Right atrium auricular region (tissue), 2 donors: ENCODE measurements around the gene LCE3A. TPM values are rescaled to one million over a fixed set of nuclear protein-coding genes. Genes with fewer than 3 reads are reported as not detected.
"Not testable (repeated sequence)": the region's sequence is repeated elsewhere in the genome, so short reads cannot be mapped to it uniquely, and the experiment has no call there.

ENCODE experiments used
- DNase-seq: peaks from one replicate; pipeline ENCODE4 v3.0.0-alpha.2; 2019; ENCODE audit warnings: low spot score
- H3K27ac ChIP-seq, 2 donors: fragments of 200-600 bp; sonication (generic); 1 replicate in 1 of 2; 2 replicates in 1 of 2; pipeline ENCODE4 v1.5.1; 2016 to 2019
- H3K27me3 ChIP-seq, 2 donors: fragments of 200-600 bp; sonication (generic); one replicate each; pipeline versions ENCODE4 v1.5.1 to v1.6.0; 2017 to 2019
- H3K36me3 ChIP-seq: fragments of 200-600 bp; sonication (generic); one replicate; pipeline ENCODE4 v1.5.1; 2016
- H3K4me1 ChIP-seq, 2 donors: fragments of 200-600 bp; sonication (generic); one replicate each; pipeline versions ENCODE4 v1.5.1 to v1.6.0; 2017 to 2019
- H3K4me3 ChIP-seq, 2 donors: fragments of 200-600 bp; sonication (generic); 1 replicate in 1 of 2; 2 replicates in 1 of 2; pipeline ENCODE4 v1.5.1; 2017 to 2019; ENCODE audit warnings: mild to moderate bottlenecking in 1 of 2, moderate library complexity in 1 of 2
- H3K9me3 ChIP-seq, 2 donors: fragments of 200-600 bp; sonication (generic); one replicate each; pipeline ENCODE4 v1.5.1; 2019
- total RNA-seq, 2 donors: library from RNA; depleted of rRNA; stranded (reverse); fragments of >200 nt; gene quantifications; one replicate each; pipeline ENCODE4 v1.1.0, GENCODE V29; 2016
- TF ChIP-seq, protein P1 (sequence below), 2 donors: fragments of 200-600 bp; sonication (generic); IDR thresholded peaks; one replicate each; pipeline ENCODE4 v1.5.1; 2019; ENCODE audit warnings: antibody characterized with exemption in 2 of 2

Gene LCE3A, protein sequence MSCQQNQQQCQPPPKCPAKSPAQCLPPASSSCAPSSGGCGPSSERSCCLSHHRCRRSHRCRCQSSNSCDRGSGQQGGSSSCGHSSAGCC
- total RNA-seq, result not detected

DNA sequence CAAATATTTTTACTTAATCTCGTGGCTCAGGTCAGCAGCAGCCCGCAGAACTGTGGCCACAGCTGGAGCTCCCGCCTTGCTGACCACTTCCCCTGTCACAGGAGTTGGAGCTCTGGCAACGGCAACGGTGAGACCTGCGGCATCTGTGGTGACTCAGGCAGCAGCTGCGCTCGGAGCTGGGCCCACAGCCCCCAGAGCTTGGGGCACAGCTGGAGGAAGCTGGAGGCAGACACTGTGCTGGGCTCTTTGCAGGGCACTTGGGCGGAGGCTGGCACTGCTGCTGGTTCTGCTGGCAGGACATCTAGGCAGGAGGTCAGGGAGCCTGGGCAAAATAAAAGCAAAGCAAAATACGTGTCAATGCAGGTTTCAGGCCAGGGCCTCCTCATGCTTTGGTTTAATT lies at the start of gene LCE3A:
Gene LCE3A (minus strand): TSS at position 301 of the 400 bp plus-strand sequence. CDS start 0 bp downstream, at position 301.
- no peak within 1 kb of the TSS for H3K27ac ChIP-seq
- no peak for DNase-seq
- TF ChIP-seq, protein P1, sequence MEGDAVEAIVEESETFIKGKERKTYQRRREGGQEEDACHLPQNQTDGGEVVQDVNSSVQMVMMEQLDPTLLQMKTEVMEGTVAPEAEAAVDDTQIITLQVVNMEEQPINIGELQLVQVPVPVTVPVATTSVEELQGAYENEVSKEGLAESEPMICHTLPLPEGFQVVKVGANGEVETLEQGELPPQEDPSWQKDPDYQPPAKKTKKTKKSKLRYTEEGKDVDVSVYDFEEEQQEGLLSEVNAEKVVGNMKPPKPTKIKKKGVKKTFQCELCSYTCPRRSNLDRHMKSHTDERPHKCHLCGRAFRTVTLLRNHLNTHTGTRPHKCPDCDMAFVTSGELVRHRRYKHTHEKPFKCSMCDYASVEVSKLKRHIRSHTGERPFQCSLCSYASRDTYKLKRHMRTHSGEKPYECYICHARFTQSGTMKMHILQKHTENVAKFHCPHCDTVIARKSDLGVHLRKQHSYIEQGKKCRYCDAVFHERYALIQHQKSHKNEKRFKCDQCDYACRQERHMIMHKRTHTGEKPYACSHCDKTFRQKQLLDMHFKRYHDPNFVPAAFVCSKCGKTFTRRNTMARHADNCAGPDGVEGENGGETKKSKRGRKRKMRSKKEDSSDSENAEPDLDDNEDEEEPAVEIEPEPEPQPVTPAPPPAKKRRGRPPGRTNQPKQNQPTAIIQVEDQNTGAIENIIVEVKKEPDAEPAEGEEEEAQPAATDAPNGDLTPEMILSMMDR (IDR thresholded peaks at IDR 0.05), result no peak
- no peak within 1 kb of the TSS for H3K4me3 ChIP-seq
- no peaks in the 10 kb centered on the region for H3K27me3 ChIP-seq
- H3K9me3 ChIP-seq, result peaks cover 0 to 19% of the 10 kb centered on the region in 2 donors
- no peaks in the 10 kb centered on the region for H3K36me3 ChIP-seq
- no peaks in the 10 kb centered on the region for H3K4me1 ChIP-seq

DNA sequence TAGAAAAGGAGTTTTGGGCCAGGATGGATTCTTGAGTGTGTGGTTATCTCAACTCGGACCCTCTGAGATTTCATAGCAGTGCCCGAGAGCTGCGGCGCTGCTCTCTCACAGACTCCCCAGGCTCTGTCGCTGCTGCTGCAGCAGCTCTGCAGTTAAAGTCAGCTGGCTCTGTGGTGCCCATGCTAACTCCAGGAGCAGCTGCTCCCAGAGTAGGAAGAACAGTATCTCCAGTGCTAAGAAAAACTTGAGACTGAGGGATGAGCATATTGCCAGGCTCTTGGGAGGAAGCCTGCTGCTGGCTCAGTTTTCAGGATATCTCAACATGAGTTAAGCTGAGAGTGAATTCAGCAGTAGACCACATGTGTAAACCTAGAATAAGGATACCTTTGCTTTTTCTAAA lies 44.7 kb upstream of the LCE3A start:
- TF ChIP-seq, protein P1 (IDR thresholded peaks at IDR 0.05), result no peak
- no peak for DNase-seq

DNA sequence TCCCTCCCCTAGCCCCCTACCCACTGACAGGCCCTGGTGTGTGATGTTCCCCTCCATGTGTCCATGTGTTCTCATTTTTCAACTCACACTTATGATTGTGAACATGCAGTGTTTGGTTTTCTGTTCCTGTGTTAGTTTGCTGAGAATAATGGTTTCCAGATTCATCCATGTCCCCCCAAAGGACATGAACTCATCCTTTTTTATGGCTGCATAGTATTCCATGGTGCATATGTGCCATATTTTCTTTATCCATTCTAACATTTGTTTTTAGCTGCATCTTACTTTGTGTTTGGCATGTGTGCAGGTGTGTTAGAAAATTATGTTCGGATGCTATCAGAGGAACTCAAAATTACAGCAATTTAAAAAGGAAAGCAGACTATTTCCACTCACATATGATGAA lies 43.3 kb upstream of the LCE3A start:
- H3K36me3 ChIP-seq, H3K9me3 ChIP-seq, H3K27me3 ChIP-seq, H3K4me1 ChIP-seq, H3K4me3 ChIP-seq, DNase-seq, H3K27ac ChIP-seq: not testable (repeated sequence)

More for the DNA sequence above, 44.7 kb upstream of the LCE3A start:
- H3K4me1 ChIP-seq, result no peaks in the 10 kb centered on the region
- H3K4me3 ChIP-seq, result no peak overlapping the region
- H3K27me3 ChIP-seq, result no peaks in the 10 kb centered on the region
- no peaks in the 10 kb centered on the region for H3K9me3 ChIP-seq
- no peak overlapping the region for H3K27ac ChIP-seq
- no peaks in the 10 kb centered on the region for H3K36me3 ChIP-seq

DNA sequence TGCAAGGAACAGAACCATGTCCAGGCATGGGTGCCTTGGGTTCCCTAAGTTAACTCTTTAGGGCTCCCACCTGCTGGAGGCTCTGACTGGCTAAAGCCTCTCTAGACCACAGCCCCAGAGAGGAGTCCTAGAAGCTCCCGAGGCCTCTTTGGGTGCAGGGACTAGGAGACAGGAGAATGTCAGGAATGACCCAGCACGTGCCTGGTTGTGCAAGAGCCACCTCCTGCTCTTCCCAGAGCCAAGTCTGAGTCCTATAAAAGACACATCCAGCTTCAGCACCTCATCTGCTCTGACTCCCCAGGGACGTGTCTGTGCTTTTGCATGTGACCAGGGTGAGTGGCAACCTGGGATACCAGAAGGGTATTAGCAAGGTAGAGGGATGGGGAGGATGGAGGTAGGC lies 40.2 kb upstream of the LCE3A start, which contains the start of gene LCE2D:
Gene LCE2D (plus strand): TSS at position 283 of the 400 bp plus-strand sequence. CDS start 726 bp downstream, outside the sequence.
- Histone ChIP-seq H3K4me1 (no peaks in the 10 kb centered on the region), H3K27me3 (no peaks in the 10 kb centered on the region), H3K36me3 (no peaks in the 10 kb centered on the region), H3K9me3 (no peaks in the 10 kb centered on the region), H3K4me3 (no peak within 1 kb of the TSS), H3K27ac (no peak within 1 kb of the TSS)
- no peak for DNase-seq
- TF ChIP-seq, protein P1 (IDR thresholded peaks at IDR 0.05), result no peak

DNA sequence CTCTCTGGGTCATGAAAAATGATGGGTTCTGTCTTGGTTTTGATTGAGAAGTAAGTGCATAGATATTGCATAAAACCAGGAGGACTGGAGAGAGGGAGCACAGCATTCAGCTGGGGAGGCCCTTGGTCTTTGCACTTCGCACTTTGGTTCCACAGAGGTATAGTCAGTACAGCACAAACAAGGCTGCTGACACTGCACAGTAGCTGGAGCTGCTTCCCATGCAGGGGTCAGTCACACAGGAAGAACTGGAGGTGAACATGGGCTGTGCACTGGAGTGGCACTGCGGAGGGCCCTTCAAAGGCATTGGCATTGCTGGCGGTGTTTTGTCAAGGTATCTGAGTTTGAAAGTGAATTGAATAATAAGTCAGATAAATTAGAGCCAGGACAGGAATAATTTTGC lies 35.7 kb upstream of the LCE3A start:
- TF ChIP-seq, protein P1 (IDR thresholded peaks at IDR 0.05), result no peak
- no peaks in the 10 kb centered on the region for H3K9me3 ChIP-seq

DNA sequence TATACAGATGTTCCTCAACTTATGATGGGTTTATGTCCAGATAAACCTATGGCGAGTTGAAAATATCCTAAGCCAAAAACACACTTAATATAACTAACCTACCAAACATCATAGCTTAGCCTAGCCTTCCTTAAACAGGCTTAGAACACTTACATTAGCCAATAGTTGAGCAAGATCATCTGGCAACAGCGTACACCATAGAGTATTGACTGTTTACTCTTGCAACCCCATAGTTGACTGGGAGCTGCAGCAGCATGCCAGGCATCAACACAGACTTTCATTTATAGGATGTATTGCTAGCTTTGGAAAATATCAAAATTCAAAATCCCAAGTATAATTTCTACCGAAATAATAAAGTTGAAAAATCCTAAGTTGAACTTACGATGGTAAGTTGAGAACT lies 34.8 kb upstream of the LCE3A start:
- Histone ChIP-seq H3K4me1 (no peaks in the 10 kb centered on the region), H3K27ac (no peak overlapping the region), H3K36me3 (no peaks in the 10 kb centered on the region), H3K9me3 (no peaks in the 10 kb centered on the region), H3K27me3 (no peaks in the 10 kb centered on the region), H3K4me3 (no peak overlapping the region)
- no peak for DNase-seq
- TF ChIP-seq, protein P1 (IDR thresholded peaks at IDR 0.05), result no peak

More for the DNA sequence above, 35.7 kb upstream of the LCE3A start:
- Histone ChIP-seq H3K4me1 (no peaks in the 10 kb centered on the region), H3K27ac (no peak overlapping the region), H3K36me3 (no peaks in the 10 kb centered on the region), H3K27me3 (no peaks in the 10 kb centered on the region), H3K4me3 (no peak overlapping the region)
- no peak for DNase-seq
